ENCODE data around the gene PRKN. TPM values are rescaled to one million over a fixed set of nuclear protein-coding genes. Genes with fewer than 3 reads are reported as not detected.

PRKN gene
- total RNA-seq, 1 experiment from 2014 or later = 2.0 TPM

GRCh38 chr6:162076816-162077215, 650.8 kb downstream of the PRKN start:
- no peaks in the 10 kb centered on the region for H3K79me1 ChIP-seq (ENCODE audit: insufficient read depth, low read depth, low read length, poor library complexity, severe bottlenecking)
- H2BK20ac ChIP-seq (ENCODE audit: low read depth, low read length, poor library complexity, severe bottlenecking) = no peak overlapping the region
- H3K56ac ChIP-seq (ENCODE audit: insufficient read length, low read depth, low read length) = no peak overlapping the region
- H3K14ac ChIP-seq (ENCODE audit: insufficient read depth, low read length) = no peak overlapping the region
- H3K27ac ChIP-seq (ENCODE audit: insufficient read length, low read depth, low read length) = no peak overlapping the region
- H3K4me3 Mint-ChIP-seq = no peak overlapping the region
- H2BK12ac ChIP-seq (ENCODE audit: insufficient read length, low read depth, low read length) = no peak overlapping the region
- no peaks in the 10 kb centered on the region for H3K27me3 ChIP-seq (ENCODE audit: insufficient read depth, low read length)
- no peak for TF ChIP-seq CTCF (conservative IDR thresholded peaks at IDR 0.05)
- H3K18ac ChIP-seq (ENCODE audit: insufficient read length, low read depth, low read length) = no peak overlapping the region
- no peaks in the 10 kb centered on the region for H3K4me1 ChIP-seq (ENCODE audit: insufficient read depth, low read length)
- no peak overlapping the region for H3T11ph ChIP-seq (ENCODE audit: low read length)
- H4K20me1 ChIP-seq (ENCODE audit: control insufficient read depth, insufficient read depth, insufficient read length) = no peaks in the 10 kb centered on the region
- no peak overlapping the region for H3K27ac Mint-ChIP-seq
- WGBS (ENCODE audit: extremely low coverage, insufficient read length, low lambda C conversion rate) = no CpG with 5 or more reads among the region's 4 CpGs
- no peak overlapping the region for H2AK5ac ChIP-seq (ENCODE audit: insufficient read length, low read length)
- H4K5ac ChIP-seq (ENCODE audit: insufficient read length, low read depth, low read length) = no peak overlapping the region
- no peak for DNase-seq
- no peak overlapping the region for H2BK15ac ChIP-seq (ENCODE audit: low read depth, low read length)
- no peak overlapping the region for H3K23ac ChIP-seq (ENCODE audit: insufficient read length, low read depth, low read length)
- H3K79me2 ChIP-seq (ENCODE audit: insufficient read depth, low read length) = no peaks in the 10 kb centered on the region
- H3K4ac ChIP-seq (ENCODE audit: low read depth, low read length) = no peak overlapping the region
- H4K91ac ChIP-seq (ENCODE audit: insufficient read length, low read depth, low read length) = no peak overlapping the region
- H2BK5ac ChIP-seq (ENCODE audit: insufficient read length, low read length) = no peak overlapping the region
- H3K23me2 ChIP-seq (ENCODE audit: insufficient read length, low read depth, low read length, poor library complexity, severe bottlenecking) = no peaks in the 10 kb centered on the region
- H2AFZ ChIP-seq (ENCODE audit: low read length) = no peak overlapping the region
- H4K8ac ChIP-seq (replicated peaks; ENCODE audit: insufficient read length, low read depth, low read length) = no peak overlapping the region
- H3K4me1 Mint-ChIP-seq = no peaks in the 10 kb centered on the region
- peaks cover 0 to 2% of the 10 kb centered on the region in 2 experiments; a peak in 2 of 5 replicates for H3K9me3 Mint-ChIP-seq
- no peak overlapping the region for H2BK120ac ChIP-seq (ENCODE audit: low read depth, low read length, poor library complexity, severe bottlenecking)
- H3K9me3 ChIP-seq (ENCODE audit: control insufficient read depth, low read depth, low read length) = no peaks in the 10 kb centered on the region
- H3K27me3 Mint-ChIP-seq (ENCODE audit: low read depth) = no peaks in the 10 kb centered on the region
- H3K36me3 Mint-ChIP-seq (ENCODE audit: insufficient read depth in 1 of 3, low read depth in 3 of 3) = no peaks in the 10 kb centered on the region
- H3K9ac ChIP-seq (ENCODE audit: extremely low read depth, insufficient read length, low read length) = no peak overlapping the region
- H3K4me2 ChIP-seq (ENCODE audit: insufficient read depth, insufficient read length, low read length) = no peak overlapping the region
